ENCODE data around the gene IL31RA.

GRCh38 chr5:55926476-55926875 is 75.3 kb downstream of the IL31RA start:
- TF ChIP-seq PATZ1 (CRISPR knock-in tag; IDR thresholded peaks at IDR 0.05; ENCODE audit: borderline replicate concordance) (no peak), CREB5 (CRISPR knock-in tag; IDR thresholded peaks at IDR 0.05; ENCODE audit: low read depth) (no peak), RARB (CRISPR knock-in tag; IDR thresholded peaks at IDR 0.05) (no peak), ZNF70 (CRISPR knock-in tag; IDR thresholded peaks at IDR 0.05) (no peak)
